DOHH2 (cell line): ENCODE data around the gene ABCC2.

Source experiments
- CTCF ChIP-seq: fragments of 200-600 bp; sonication (generic); IDR thresholded peaks from one replicate; pipeline ENCODE4 v1.5.1; 2014; ENCODE audit warnings: antibody characterized with exemption, mild to moderate bottlenecking, low read depth, low read length; ENCODE audit not compliant: poor library complexity, severe bottlenecking
- EZH2phosphoT487 ChIP-seq: fragments of 200-600 bp; sonication (generic); IDR thresholded peaks from 2 replicates; pipeline ENCODE4 v1.6.1; 2017; ENCODE audit warnings: borderline replicate concordance, mild to moderate bottlenecking, antibody characterized with exemption, low read length, moderate library complexity, mixed read lengths

DNA sequence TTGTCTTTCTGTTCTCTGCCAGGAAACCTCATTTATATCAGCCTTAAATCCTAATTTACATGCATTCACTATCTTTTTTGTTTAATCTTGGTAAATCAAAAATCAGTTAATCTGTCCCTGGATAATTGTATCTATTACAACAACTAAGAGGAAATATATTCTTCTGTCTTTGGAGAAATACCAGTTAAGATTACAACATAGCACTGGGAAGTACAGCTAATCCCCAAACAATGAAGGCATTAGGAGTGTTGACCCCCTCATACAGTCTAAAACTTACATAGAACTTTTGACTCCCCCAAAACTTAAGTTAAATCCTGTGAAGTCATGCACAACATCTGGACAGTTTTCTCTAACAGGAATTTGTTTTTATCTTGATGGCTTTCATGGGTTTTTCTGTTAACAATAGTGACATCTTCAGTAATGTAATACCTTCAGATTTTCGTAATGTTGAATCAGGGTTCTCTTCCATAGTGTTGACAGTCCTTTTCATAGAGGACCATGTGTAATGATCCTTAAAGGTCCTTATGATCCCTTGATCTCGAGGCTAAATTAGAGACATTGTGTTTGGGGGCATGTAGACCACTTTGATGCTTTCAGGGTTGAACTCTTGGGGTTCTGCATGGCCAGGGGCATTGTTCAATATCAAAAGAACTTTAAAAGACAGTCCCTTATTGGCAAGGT lies 24.1 kb upstream of the ABCC2 start:
- TF ChIP-seq CTCF (no peak), EZH2phosphoT487 (no peak)
